SH-SY5Y (cell line): ENCODE data around the gene ITGA7.

ENCODE experiments used
- GATA2 ChIP-seq: IDR thresholded peaks from 2 replicates; pipeline ENCODE4 v1.6.1; 2011; ENCODE audit warnings: mild to moderate bottlenecking, low read depth, low read length
- GATA3 ChIP-seq: IDR thresholded peaks from 2 replicates; pipeline ENCODE4 v1.6.1; 2011; ENCODE audit warnings: low read depth, mild to moderate bottlenecking, low read length, moderate library complexity

- TF ChIP-seq GATA2: no peak
- no peak for TF ChIP-seq GATA3
Observed at GRCh38 chr12:55733858-55734257, 26.2 kb upstream of the ITGA7 start.
